Stimulated activated CD4-positive, alpha-beta T cell treated with anti-CD3 and anti-CD28 coated beads, Interleukin-4, amount 100 ng/mL, for 4 hours (primary cell): Measurements from ENCODE around the gene CENPA.

ENCODE experiments used
- DNase-seq, 2 experiments: peaks; one replicate each; pipeline ENCODE4 v3.0.0-alpha.2; 2020

CENPA gene

GRCh38 chr2:26763019-26763418, 22.8 kb upstream of the CENPA start:
- no peak for DNase-seq

GRCh38 chr2:26764078-26764887, 21.6 kb upstream of the CENPA start, which contains the start of gene SLC35F6:
Gene SLC35F6 (plus strand): TSS chr2:26764284. CDS start chr2:26764350, 66 bp downstream.
- DNase-seq = peak; percentile 78 to 86

- DNase-seq = no peak
Observed at GRCh38 chr2:26764906-26765305, 20.9 kb upstream of the CENPA start.

GRCh38 chr2:26765475-26766200, 20.2 kb upstream of the CENPA start:
- no peak for DNase-seq

GRCh38 chr2:26767129-26767528, 18.7 kb upstream of the CENPA start:
- no peak for DNase-seq

- DNase-seq = no peak
Observed at GRCh38 chr2:26767894-26768487, 17.9 kb upstream of the CENPA start.

- DNase-seq = no peak
Observed at GRCh38 chr2:26768759-26769088, 17.1 kb upstream of the CENPA start.

- DNase-seq = no peak
Observed at GRCh38 chr2:26769089-26769761, 16.6 kb upstream of the CENPA start.

GRCh38 chr2:26770986-26771586, 14.8 kb upstream of the CENPA start:
- DNase-seq = peak in 1 of 2 experiments; percentile 14

- DNase-seq = no peak
Observed at GRCh38 chr2:26772064-26773001, 13.5 kb upstream of the CENPA start.

- no peak for DNase-seq
Observed at GRCh38 chr2:26776195-26776800, 9.6 kb upstream of the CENPA start.

GRCh38 chr2:26778098-26778497, 7.8 kb upstream of the CENPA start:
- DNase-seq = no peak

GRCh38 chr2:26778507-26778906, 7.3 kb upstream of the CENPA start:
- DNase-seq = no peak

GRCh38 chr2:26780203-26780760, 5.6 kb upstream of the CENPA start:
- DNase-seq = no peak

- no peak for DNase-seq
Observed at GRCh38 chr2:26782876-26783704, 2.8 kb upstream of the CENPA start.

GRCh38 chr2:26784570-26785234, 1.2 kb upstream of the CENPA start:
- DNase-seq = no peak

- DNase-seq = no peak
Observed at GRCh38 chr2:26786207-26787028, 562 bp downstream of the CENPA start.

- DNase-seq = no peak
Observed at GRCh38 chr2:26792720-26793119, 6.9 kb downstream of the CENPA start.
